Thyroid gland (tissue), 4 donors: Measurements from ENCODE around the gene FSIP1.

Experiments
- POLR2A ChIP-seq, 2 donors: fragments of 450-650 bp; IDR thresholded peaks; one replicate each; pipeline ENCODE4 v1.6.1; 2017; ENCODE audit warnings: antibody characterized with exemption in 2 of 2, mild to moderate bottlenecking in 2 of 2, moderate library complexity in 1 of 2
- TF ChIP-seq, protein P1 (sequence below), 6 experiments: fragments of 200-600 bp in 3 of 6; fragments of 450-650 bp in 3 of 6; sonication (generic) in 3 of 6; IDR thresholded peaks; one replicate each; pipeline ENCODE4 v1.5.1; 2016 to 2019; ENCODE audit warnings: antibody characterized with exemption in 6 of 6, mild to moderate bottlenecking in 2 of 6, inconsistent platforms in 1 of 6, moderate library complexity in 1 of 6

DNA sequence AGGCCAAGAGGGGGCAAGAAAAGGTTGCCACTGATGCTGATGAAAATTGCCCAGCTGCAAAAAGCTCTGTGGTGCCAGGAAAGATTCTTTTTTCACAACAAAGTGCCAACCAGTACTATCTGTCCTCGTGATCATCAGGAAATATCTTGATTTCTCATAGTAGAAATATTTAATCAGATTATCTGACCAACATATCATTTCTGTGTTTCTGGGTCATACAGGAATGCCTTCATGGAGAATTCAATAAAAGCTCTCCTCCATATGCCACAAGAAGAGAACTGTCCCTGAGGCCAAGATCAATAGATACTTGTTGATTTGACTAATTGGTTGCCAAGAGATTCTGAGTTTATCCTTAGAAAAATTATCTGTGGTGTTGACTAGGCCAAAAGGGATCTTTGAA lies 63.5 kb downstream of the FSIP1 start:
- TF ChIP-seq, protein P1, sequence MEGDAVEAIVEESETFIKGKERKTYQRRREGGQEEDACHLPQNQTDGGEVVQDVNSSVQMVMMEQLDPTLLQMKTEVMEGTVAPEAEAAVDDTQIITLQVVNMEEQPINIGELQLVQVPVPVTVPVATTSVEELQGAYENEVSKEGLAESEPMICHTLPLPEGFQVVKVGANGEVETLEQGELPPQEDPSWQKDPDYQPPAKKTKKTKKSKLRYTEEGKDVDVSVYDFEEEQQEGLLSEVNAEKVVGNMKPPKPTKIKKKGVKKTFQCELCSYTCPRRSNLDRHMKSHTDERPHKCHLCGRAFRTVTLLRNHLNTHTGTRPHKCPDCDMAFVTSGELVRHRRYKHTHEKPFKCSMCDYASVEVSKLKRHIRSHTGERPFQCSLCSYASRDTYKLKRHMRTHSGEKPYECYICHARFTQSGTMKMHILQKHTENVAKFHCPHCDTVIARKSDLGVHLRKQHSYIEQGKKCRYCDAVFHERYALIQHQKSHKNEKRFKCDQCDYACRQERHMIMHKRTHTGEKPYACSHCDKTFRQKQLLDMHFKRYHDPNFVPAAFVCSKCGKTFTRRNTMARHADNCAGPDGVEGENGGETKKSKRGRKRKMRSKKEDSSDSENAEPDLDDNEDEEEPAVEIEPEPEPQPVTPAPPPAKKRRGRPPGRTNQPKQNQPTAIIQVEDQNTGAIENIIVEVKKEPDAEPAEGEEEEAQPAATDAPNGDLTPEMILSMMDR (IDR thresholded peaks at IDR 0.05): no peak
- TF ChIP-seq POLR2A (IDR thresholded peaks at IDR 0.05): no peak
